ENCODE measurements around the gene CGNL1. TPM values are rescaled to one million over a fixed set of nuclear protein-coding genes. Genes with fewer than 3 reads are reported as not detected.
A peak's percentile ranks its signal among the peaks of the same experiment; 100 is the strongest.

CGNL1 gene
- total RNA-seq, 1 experiment from 2014 or later: 34.6 TPM

GRCh38 chr15:57549935-57550334 lies 173.6 kb downstream of the CGNL1 start:
- Histone ChIP-seq H3K18ac (ENCODE audit: insufficient read length, low read depth, low read length) (no peak overlapping the region), H3K27ac (ENCODE audit: insufficient read length, low read depth, low read length) (no peak overlapping the region), H4K8ac (replicated peaks; ENCODE audit: insufficient read length, low read depth, low read length) (no peak overlapping the region), H4K91ac (ENCODE audit: insufficient read length, low read depth, low read length) (no peak overlapping the region), H2AK5ac (ENCODE audit: insufficient read length, low read length) (no peak overlapping the region), H3K23me2 (ENCODE audit: insufficient read length, low read depth, low read length, poor library complexity, severe bottlenecking) (no peaks in the 10 kb centered on the region), H3K9ac (ENCODE audit: extremely low read depth, insufficient read length, low read length) (no peak overlapping the region), H3K79me1 (ENCODE audit: insufficient read depth, low read depth, low read length, poor library complexity, severe bottlenecking) (no peaks in the 10 kb centered on the region), H3K4me1 (ENCODE audit: insufficient read depth, low read length) (peaks cover 6% of the 10 kb centered on the region; the same call in 1 of the 2 replicates), H3K56ac (ENCODE audit: insufficient read length, low read depth, low read length) (no peak overlapping the region), H2BK20ac (ENCODE audit: low read depth, low read length, poor library complexity, severe bottlenecking) (no peak overlapping the region), H3K79me2 (ENCODE audit: insufficient read depth, low read length) (no peaks in the 10 kb centered on the region), H3K27me3 (ENCODE audit: insufficient read depth, low read length) (no peaks in the 10 kb centered on the region), H2AFZ (ENCODE audit: low read length) (no peak overlapping the region), H2BK120ac (ENCODE audit: low read depth, low read length, poor library complexity, severe bottlenecking) (no peak overlapping the region), H3K14ac (ENCODE audit: insufficient read depth, low read length) (no peak overlapping the region), H3T11ph (ENCODE audit: low read length) (no peak overlapping the region), H4K20me1 (ENCODE audit: control insufficient read depth, insufficient read depth, insufficient read length) (no peaks in the 10 kb centered on the region), H2BK15ac (ENCODE audit: low read depth, low read length) (no peak overlapping the region), H4K5ac (ENCODE audit: insufficient read length, low read depth, low read length) (no peak overlapping the region), H2BK12ac (ENCODE audit: insufficient read length, low read depth, low read length) (no peak overlapping the region), H3K9me3 (ENCODE audit: control insufficient read depth, low read depth, low read length) (no peaks in the 10 kb centered on the region), H3K23ac (ENCODE audit: insufficient read length, low read depth, low read length) (no peak overlapping the region), H3K4me2 (ENCODE audit: insufficient read depth, insufficient read length, low read length) (no peak overlapping the region), H2BK5ac (ENCODE audit: insufficient read length, low read length) (no peak overlapping the region), H3K4ac (ENCODE audit: low read depth, low read length) (no peak overlapping the region)
- no peak for TF ChIP-seq CTCF (conservative IDR thresholded peaks at IDR 0.05)
- H3K9me3 Mint-ChIP-seq: no peaks in the 10 kb centered on the region
- no CpG with 5 or more reads among the region's 6 CpGs for WGBS (ENCODE audit: extremely low coverage, insufficient read length, low lambda C conversion rate)
- H3K4me3 Mint-ChIP-seq: no peak overlapping the region
- peaks cover 25 to 54% (median 52%) of the 10 kb centered on the region in 3 experiments; a peak in 6 of 7 replicates for H3K36me3 Mint-ChIP-seq (ENCODE audit: insufficient read depth in 1 of 3, low read depth in 3 of 3)
- no peaks in the 10 kb centered on the region for H3K27me3 Mint-ChIP-seq (ENCODE audit: low read depth)
- DNase-seq: no peak
- H3K4me1 Mint-ChIP-seq: peaks cover 35 to 44% of the 10 kb centered on the region in 2 experiments
- H3K27ac Mint-ChIP-seq: peak overlapping the region in 1 of 3 experiments; percentile 56; a peak in 1 of 7 replicates
